Activated CD8-positive, alpha-beta T cell treated with anti-CD3 and anti-CD28 coated beads for 36 hours (primary cell): ENCODE data around the gene PLEKHA7. TPM values are rescaled to one million over a fixed set of nuclear protein-coding genes. Genes with fewer than 3 reads are reported as not detected.

ENCODE experiments used
- ATAC-seq: fragments of 200-7000 bp; cut with Tn5 transposase; one replicate; pipeline ENCODE4 v1.10.0; 2021; ENCODE audit warnings: mild to moderate bottlenecking, moderate library complexity
- CTCF ChIA-PET: fragments of 350-600 bp; sonication (Branson Sonifier 250); formaldehyde crosslinking; loops from one replicate; lab custom pipeline; 2021; ENCODE audit warnings: antibody characterized with exemption; lab: Charles Lee
- POLR2A ChIA-PET: fragments of 350-600 bp; sonication (Branson Sonifier 250); formaldehyde crosslinking; loops from one replicate; lab custom pipeline; 2021; ENCODE audit warnings: antibody characterized with exemption; lab: Charles Lee
- DNase-seq: peaks from one replicate; pipeline ENCODE4 v3.0.0-alpha.2; 2020
- H3K27ac Mint-ChIP-seq: one replicate; pipeline ENCODE4 v1.8.0; 2021; ENCODE audit warnings: mild to moderate bottlenecking, mixed read lengths
- H3K27me3 Mint-ChIP-seq: one replicate; pipeline ENCODE4 v1.8.0; 2021; ENCODE audit warnings: mixed read lengths
- H3K36me3 Mint-ChIP-seq: one replicate; pipeline ENCODE4 v1.8.0; 2021; ENCODE audit warnings: low read depth, mixed read lengths
- H3K4me1 Mint-ChIP-seq: one replicate; pipeline ENCODE4 v1.8.0; 2021; ENCODE audit warnings: low read depth, mixed read lengths
- H3K4me3 Mint-ChIP-seq: one replicate; pipeline ENCODE4 v1.8.0; 2021; ENCODE audit warnings: mild to moderate bottlenecking, moderate library complexity, mixed read lengths
- H3K9me3 Mint-ChIP-seq: one replicate; pipeline ENCODE4 v1.8.0; 2021; ENCODE audit warnings: mixed read lengths
- CTCF ChIP-seq: fragments of 200-600 bp; IDR thresholded peaks from one replicate; pipeline ENCODE4 v1.8.0; 2022; ENCODE audit warnings: antibody characterized with exemption, mild to moderate bottlenecking
- intact Hi-C: fragments of 100-400 bp; cut with micrococcal nuclease; formaldehyde crosslinking; loops from one replicate; pipeline ENCODE4 v1.10.0; 2022
- total RNA-seq, 2 experiments: library from RNA; stranded (reverse); gene quantifications; one replicate each; pipeline ENCODE4 v1.2.3, GENCODE V29; 2021

PLEKHA7 gene
- total RNA-seq, 2 experiments from 2014 or later, result 6.0 to 6.6 TPM

- H3K27ac Mint-ChIP-seq, result no peak overlapping the region
- H3K4me3 Mint-ChIP-seq, result no peak overlapping the region
- no peak for TF ChIP-seq CTCF
- POLR2A ChIA-PET, result no interaction called here
- H3K4me1 Mint-ChIP-seq, result peaks cover 40% of the 10 kb centered on the region
- H3K36me3 Mint-ChIP-seq, result peaks cover 9% of the 10 kb centered on the region
- intact Hi-C loops, result no loop called here
- ATAC-seq (no peak), DNase-seq (no peak)
- no peaks in the 10 kb centered on the region for H3K9me3 Mint-ChIP-seq
- CTCF ChIA-PET, result interaction anchor here (0.9 to 1.3 kb wide), 3 partner anchors 33 to 165 kb away, joined by 3 read pairs; no protein-coding TSS in a partner anchor
- H3K27me3 Mint-ChIP-seq, result peaks cover 18% of the 10 kb centered on the region
These were observed 115.8 kb downstream of the PLEKHA7 start for GRCh38 chr11:16898274-16898985.

GRCh38 chr11:16897470-16898061, 116.6 kb downstream of the PLEKHA7 start:
- no peak for DNase-seq
- no peak for TF ChIP-seq CTCF
- Mint-ChIP-seq H3K27ac (no peak overlapping the region), H3K4me3 (no peak overlapping the region), H3K9me3 (no peaks in the 10 kb centered on the region), H3K36me3 (peaks cover 6% of the 10 kb centered on the region), H3K4me1 (peaks cover 32% of the 10 kb centered on the region), H3K27me3 (peaks cover 18% of the 10 kb centered on the region)
- no peak for ATAC-seq
- intact Hi-C loops, result no loop called here
- POLR2A ChIA-PET, result no interaction called here
- CTCF ChIA-PET, result no interaction called here

- Mint-ChIP-seq H3K4me1 (peaks cover 25% of the 10 kb centered on the region), H3K4me3 (no peak overlapping the region), H3K27me3 (peaks cover 20% of the 10 kb centered on the region), H3K36me3 (peaks cover 4% of the 10 kb centered on the region), H3K9me3 (no peaks in the 10 kb centered on the region), H3K27ac (no peak overlapping the region)
- POLR2A ChIA-PET, result no interaction called here
- CTCF ChIA-PET, result no interaction called here
- TF ChIP-seq CTCF, result no peak
- ATAC-seq (no peak), DNase-seq (no peak)
- intact Hi-C loops, result no loop called here
These were observed 117.3 kb downstream of the PLEKHA7 start for GRCh38 chr11:16896729-16897469.

GRCh38 chr11:16895306-16895705, 118.9 kb downstream of the PLEKHA7 start:
- Mint-ChIP-seq H3K27me3 (peaks cover 20% of the 10 kb centered on the region), H3K27ac (no peak overlapping the region), H3K36me3 (no peaks in the 10 kb centered on the region), H3K9me3 (peaks cover under 1% of the 10 kb centered on the region), H3K4me1 (peaks cover 16% of the 10 kb centered on the region), H3K4me3 (no peak overlapping the region)
- ChIA-PET CTCF (interaction anchor here (1.2 kb wide), 1 partner anchor 75 kb away, joined by 3 read pairs; no protein-coding TSS in a partner anchor), POLR2A (no interaction called here)
- no peak for TF ChIP-seq CTCF
- intact Hi-C loops, result no loop called here
- ATAC-seq (no peak), DNase-seq (no peak)
